Natural killer cell (primary cell): ENCODE results near the gene MYO15A. TPM values are rescaled to one million over a fixed set of nuclear protein-coding genes. Genes with fewer than 3 reads are reported as not detected.

Source experiments
- ATAC-seq, 3 donors: fragments of 150-1000 bp in 2 of 3; fragments of 200-7000 bp in 1 of 3; cut with Tn5 transposase; 1 replicate in 1 of 3; 2 replicates in 2 of 3; pipeline ENCODE4 v1.10.0; 2021; ENCODE audit warnings: mild to moderate bottlenecking in 2 of 3, moderate library complexity in 2 of 3
- DNase-seq, 2 donors: peaks; one replicate each; pipeline versions ENCODE4 v3.0.0 to v3.0.0-alpha.2; 2013 to 2021; ENCODE audit warnings: mixed read lengths in 1 of 2
- H3K27ac ChIP-seq: one replicate; pipeline ENCODE4 v1.5.1; 2013; ENCODE audit warnings: mild to moderate bottlenecking, low read length
- H3K27me3 ChIP-seq: one replicate; pipeline ENCODE4 v1.6.1; 2013; ENCODE audit warnings: low read length; ENCODE audit not compliant: control insufficient read depth, insufficient read depth
- H3K36me3 ChIP-seq: one replicate; pipeline ENCODE4 v1.6.1; 2013; ENCODE audit warnings: low read length; ENCODE audit not compliant: control insufficient read depth, insufficient read depth
- H3K4me1 ChIP-seq: one replicate; pipeline ENCODE4 v1.6.1; 2013; ENCODE audit warnings: low read length; ENCODE audit not compliant: control insufficient read depth, insufficient read depth
- H3K4me3 ChIP-seq: one replicate; pipeline ENCODE4 v1.5.1; 2013; ENCODE audit warnings: low read length
- H3K9me3 ChIP-seq: one replicate; pipeline ENCODE4 v1.6.1; 2013; ENCODE audit warnings: low read length; ENCODE audit not compliant: control insufficient read depth, insufficient read depth
- H3K27ac Mint-ChIP-seq, 2 donors: one replicate each; pipeline ENCODE4 v1.8.0; 2022; ENCODE audit warnings: mild to moderate bottlenecking in 2 of 2, mixed read lengths in 2 of 2, moderate library complexity in 1 of 2
- H3K27me3 Mint-ChIP-seq, 2 donors: one replicate each; pipeline ENCODE4 v1.8.0; 2022; ENCODE audit warnings: low read depth in 2 of 2, mixed read lengths in 2 of 2
- H3K36me3 Mint-ChIP-seq: one replicate; pipeline ENCODE4 v1.8.0; 2022; ENCODE audit warnings: mixed read lengths
- H3K4me1 Mint-ChIP-seq, 2 donors: one replicate each; pipeline ENCODE4 v1.8.0; 2022; ENCODE audit warnings: mixed read lengths in 2 of 2
- H3K4me3 Mint-ChIP-seq: one replicate; pipeline ENCODE4 v1.8.0; 2022; ENCODE audit warnings: mild to moderate bottlenecking, moderate library complexity, mixed read lengths
- H3K9me3 Mint-ChIP-seq, 2 donors: one replicate each; pipeline ENCODE4 v1.8.0; 2022; ENCODE audit warnings: mixed read lengths in 2 of 2
- CTCF ChIP-seq: fragments of 200-600 bp; IDR thresholded peaks from one replicate; pipeline ENCODE4 v1.8.0; 2022; ENCODE audit warnings: antibody characterized with exemption
- WGBS: methylation state at CpG from one replicate; pipeline ENCODE4 v1.1.7; 2013; ENCODE audit warnings: missing lambda C conversion rate; ENCODE audit not compliant: insufficient coverage; 5-methylcytosine and 5-hydroxymethylcytosine counted together
- intact Hi-C: fragments of 100-400 bp; cut with micrococcal nuclease; formaldehyde crosslinking; loops from one replicate; pipeline ENCODE4 v1.14.2; 2022
- total RNA-seq, 4 donors: library from RNA; stranded (reverse); fragments of 120-200 nt in 1 of 4; gene quantifications; one replicate each; pipeline versions ENCODE4 v1.2.3 to v1.2.4, GENCODE V29; 2013 to 2022

MYO15A gene
- total RNA-seq, 3 donors from 2014 or later (not counting 1 experiment from before 2014, with no cell fraction given), result 1.6 to 2.0 (median 1.8) TPM

- Histone ChIP-seq H3K36me3 (peaks cover 39% of the 10 kb centered on the region), H3K4me1 (no peaks in the 10 kb centered on the region), H3K27ac (no peak overlapping the region), H3K4me3 (no peak overlapping the region), H3K27me3 (no peaks in the 10 kb centered on the region), H3K9me3 (no peaks in the 10 kb centered on the region)
- DNase-seq, result no peak
- intact Hi-C loops, result no loop called here
- Mint-ChIP-seq H3K27ac (peak overlapping the region in 1 of 2 donors; percentile 39), H3K27me3 (no peaks in the 10 kb centered on the region), H3K36me3 (no peaks in the 10 kb centered on the region), H3K4me3 (no peak overlapping the region), H3K4me1 (peaks cover 42 to 49% of the 10 kb centered on the region in 2 donors), H3K9me3 (no peaks in the 10 kb centered on the region)
- TF ChIP-seq CTCF, result no peak
- ATAC-seq, result no peak
- WGBS, result 96% methylated on average over 7 of the region's 7 CpGs
These were observed 94.8 kb downstream of the MYO15A start for GRCh38 chr17:18203308-18203707.

- Mint-ChIP-seq H3K27ac (peak overlapping the region; percentile 29 to 68), H3K9me3 (no peaks in the 10 kb centered on the region), H3K4me1 (peaks cover 23 to 29% of the 10 kb centered on the region in 2 donors), H3K27me3 (no peaks in the 10 kb centered on the region), H3K4me3 (no peak overlapping the region), H3K36me3 (no peaks in the 10 kb centered on the region)
- 100% methylated on average over 2 of the region's 2 CpGs for WGBS
- no peak for TF ChIP-seq CTCF
- no peaks in the 10 kb centered on the region for H3K4me1 ChIP-seq
- no peaks in the 10 kb centered on the region for H3K27me3 ChIP-seq
- no peak for DNase-seq
- H3K36me3 ChIP-seq, result peaks cover 52% of the 10 kb centered on the region
- H3K4me3 ChIP-seq, result no peak overlapping the region
- ATAC-seq, result no peak
- H3K27ac ChIP-seq, result no peak overlapping the region
- H3K9me3 ChIP-seq, result no peaks in the 10 kb centered on the region
- intact Hi-C loops, result no loop called here
These were observed 97.3 kb downstream of the MYO15A start for GRCh38 chr17:18205861-18206260.

GRCh38 chr17:18206962-18207361, 98.4 kb downstream of the MYO15A start:
- ATAC-seq (no peak), DNase-seq (no peak)
- H3K27ac Mint-ChIP-seq, result no peak overlapping the region
- H3K27me3 ChIP-seq, result no peaks in the 10 kb centered on the region
- H3K4me1 ChIP-seq, result no peaks in the 10 kb centered on the region
- H3K36me3 Mint-ChIP-seq, result no peaks in the 10 kb centered on the region
- peaks cover 49% of the 10 kb centered on the region for H3K36me3 ChIP-seq
- H3K4me3 Mint-ChIP-seq, result no peak overlapping the region
- peaks cover 14 to 21% of the 10 kb centered on the region in 2 donors for H3K4me1 Mint-ChIP-seq
- intact Hi-C loops, result no loop called here
- no peaks in the 10 kb centered on the region for H3K27me3 Mint-ChIP-seq
- no peak for TF ChIP-seq CTCF
- no peak overlapping the region for H3K4me3 ChIP-seq
- no peaks in the 10 kb centered on the region for H3K9me3 ChIP-seq
- H3K27ac ChIP-seq, result no peak overlapping the region
- H3K9me3 Mint-ChIP-seq, result no peaks in the 10 kb centered on the region

- intact Hi-C loops, result no loop called here
- Mint-ChIP-seq H3K27me3 (no peaks in the 10 kb centered on the region), H3K4me3 (no peak overlapping the region), H3K36me3 (no peaks in the 10 kb centered on the region), H3K4me1 (peaks cover 14 to 21% of the 10 kb centered on the region in 2 donors), H3K9me3 (no peaks in the 10 kb centered on the region), H3K27ac (no peak overlapping the region)
- Histone ChIP-seq H3K36me3 (peaks cover 49% of the 10 kb centered on the region), H3K27me3 (no peaks in the 10 kb centered on the region), H3K9me3 (no peaks in the 10 kb centered on the region), H3K4me3 (no peak overlapping the region), H3K27ac (no peak overlapping the region), H3K4me1 (no peaks in the 10 kb centered on the region)
- TF ChIP-seq CTCF, result no peak
- WGBS, result 93% methylated on average over 19 of the region's 19 CpGs
- ATAC-seq, result no peak
- DNase-seq, result no peak
These were observed 99.5 kb downstream of the MYO15A start for GRCh38 chr17:18208092-18208491.
